Tibial nerve (tissue), 4 donors: ENCODE results near the gene SPAG9.

ENCODE experiments used
- EP300 ChIP-seq, 2 donors: sonication (generic); formaldehyde crosslinking; IDR thresholded peaks; one replicate each; pipeline ENCODE4 v1.6.1; 2017; ENCODE audit warnings: antibody characterized with exemption in 2 of 2, mild to moderate bottlenecking in 1 of 2
- POLR2A ChIP-seq, 2 donors: fragments of 450-650 bp; IDR thresholded peaks; one replicate each; pipeline ENCODE4 v1.6.1; 2017; ENCODE audit warnings: antibody characterized with exemption in 2 of 2, mild to moderate bottlenecking in 2 of 2, moderate library complexity in 2 of 2
- TF ChIP-seq, protein P1 (sequence below), 5 experiments: fragments of 200-600 bp in 3 of 5; fragments of 450-650 bp in 2 of 5; sonication (generic) in 3 of 5; IDR thresholded peaks; one replicate each; pipeline ENCODE4 v1.5.1; 2016 to 2019; ENCODE audit warnings: antibody characterized with exemption in 5 of 5, mild to moderate bottlenecking in 3 of 5, moderate library complexity in 2 of 5

DNA sequence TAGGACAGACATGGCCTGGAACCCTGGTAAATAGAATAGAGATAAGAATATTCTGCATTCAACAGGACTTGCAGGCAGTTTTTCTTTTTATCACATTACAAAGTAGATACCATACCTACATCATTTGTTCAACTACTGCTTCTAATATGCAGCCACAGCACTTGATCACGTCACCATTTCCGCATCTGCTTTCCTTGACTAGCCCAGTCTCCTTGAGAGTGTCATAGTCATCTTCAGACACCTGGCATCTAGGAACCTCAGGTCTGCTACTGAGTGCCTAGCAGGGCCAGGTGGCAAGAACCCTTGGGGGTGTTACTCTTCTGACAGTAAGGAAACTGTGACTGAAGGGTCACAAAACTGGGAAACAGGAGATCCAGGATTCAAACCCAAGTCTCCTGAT is 161.3 kb downstream of the SPAG9 start:
- TF ChIP-seq POLR2A (IDR thresholded peaks at IDR 0.05): no peak
- no peak for TF ChIP-seq EP300 (IDR thresholded peaks at IDR 0.05)
- TF ChIP-seq, protein P1, sequence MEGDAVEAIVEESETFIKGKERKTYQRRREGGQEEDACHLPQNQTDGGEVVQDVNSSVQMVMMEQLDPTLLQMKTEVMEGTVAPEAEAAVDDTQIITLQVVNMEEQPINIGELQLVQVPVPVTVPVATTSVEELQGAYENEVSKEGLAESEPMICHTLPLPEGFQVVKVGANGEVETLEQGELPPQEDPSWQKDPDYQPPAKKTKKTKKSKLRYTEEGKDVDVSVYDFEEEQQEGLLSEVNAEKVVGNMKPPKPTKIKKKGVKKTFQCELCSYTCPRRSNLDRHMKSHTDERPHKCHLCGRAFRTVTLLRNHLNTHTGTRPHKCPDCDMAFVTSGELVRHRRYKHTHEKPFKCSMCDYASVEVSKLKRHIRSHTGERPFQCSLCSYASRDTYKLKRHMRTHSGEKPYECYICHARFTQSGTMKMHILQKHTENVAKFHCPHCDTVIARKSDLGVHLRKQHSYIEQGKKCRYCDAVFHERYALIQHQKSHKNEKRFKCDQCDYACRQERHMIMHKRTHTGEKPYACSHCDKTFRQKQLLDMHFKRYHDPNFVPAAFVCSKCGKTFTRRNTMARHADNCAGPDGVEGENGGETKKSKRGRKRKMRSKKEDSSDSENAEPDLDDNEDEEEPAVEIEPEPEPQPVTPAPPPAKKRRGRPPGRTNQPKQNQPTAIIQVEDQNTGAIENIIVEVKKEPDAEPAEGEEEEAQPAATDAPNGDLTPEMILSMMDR (IDR thresholded peaks at IDR 0.05): no peak
